ENCODE data around the gene TRPM3.

Gene TRPM3

GRCh38 chr9:71058660-71059059 lies 62.8 kb downstream of the TRPM3 start:
- Histone ChIP-seq H3K9me3 (no peaks in the 10 kb centered on the region), H3K36me3 (no peaks in the 10 kb centered on the region), H3K4me1 (no peaks in the 10 kb centered on the region), H3K4me3 (no peak overlapping the region), H3K27me3 (no peaks in the 10 kb centered on the region), H3K27ac (no peak overlapping the region), H3K4me2 (no peak overlapping the region), H4K20me1 (no peaks in the 10 kb centered on the region), H3K9ac (no peak overlapping the region)
- no peak for TF ChIP-seq Cebpa-rat (IDR thresholded peaks at IDR 0.05)

- H3K27ac ChIP-seq, result no peak overlapping the region
- no peak for TF ChIP-seq Cebpa-rat (IDR thresholded peaks at IDR 0.05)
- no peaks in the 10 kb centered on the region for H4K20me1 ChIP-seq
- H3K4me1 ChIP-seq, result no peaks in the 10 kb centered on the region
- H3K27me3 ChIP-seq, result no peaks in the 10 kb centered on the region
- no peaks in the 10 kb centered on the region for H3K9me3 ChIP-seq
- no peak overlapping the region for H3K9ac ChIP-seq
- H3K36me3 ChIP-seq, result no peaks in the 10 kb centered on the region
- H3K4me2 ChIP-seq, result no peak overlapping the region
- H3K4me3 ChIP-seq, result no peak overlapping the region
Observed at GRCh38 chr9:71052287-71052686, 69.1 kb downstream of the TRPM3 start.

GRCh38 chr9:71048280-71048679 lies 73.1 kb downstream of the TRPM3 start:
- Histone ChIP-seq H3K9me3 (no peaks in the 10 kb centered on the region), H3K36me3 (no peaks in the 10 kb centered on the region), H3K4me1 (no peaks in the 10 kb centered on the region), H3K27me3 (no peaks in the 10 kb centered on the region), H3K9ac (no peak overlapping the region), H3K27ac (no peak overlapping the region), H3K4me2 (no peak overlapping the region), H3K4me3 (no peak overlapping the region), H4K20me1 (no peaks in the 10 kb centered on the region)
- TF ChIP-seq Cebpa-rat (IDR thresholded peaks at IDR 0.05), result no peak

- no peaks in the 10 kb centered on the region for H4K20me1 ChIP-seq
- no peaks in the 10 kb centered on the region for H3K27me3 ChIP-seq
- H3K4me1 ChIP-seq, result no peaks in the 10 kb centered on the region
- TF ChIP-seq Cebpa-rat (IDR thresholded peaks at IDR 0.05), result no peak
- H3K4me3 ChIP-seq, result no peak overlapping the region
- H3K9me3 ChIP-seq, result no peaks in the 10 kb centered on the region
- no peak overlapping the region for H3K4me2 ChIP-seq
- no peaks in the 10 kb centered on the region for H3K36me3 ChIP-seq
- H3K27ac ChIP-seq, result no peak overlapping the region
- no peak overlapping the region for H3K9ac ChIP-seq
Observed at GRCh38 chr9:71042448-71042990, 78.9 kb downstream of the TRPM3 start.

- H4K20me1 ChIP-seq, result no peaks in the 10 kb centered on the region
- H3K27ac ChIP-seq, result no peak overlapping the region
- TF ChIP-seq Cebpa-rat (IDR thresholded peaks at IDR 0.05), result no peak
- H3K36me3 ChIP-seq, result no peaks in the 10 kb centered on the region
- no peaks in the 10 kb centered on the region for H3K4me1 ChIP-seq
- no peak overlapping the region for H3K4me2 ChIP-seq
- no peaks in the 10 kb centered on the region for H3K27me3 ChIP-seq
- no peak overlapping the region for H3K4me3 ChIP-seq
- H3K9ac ChIP-seq, result no peak overlapping the region
- no peaks in the 10 kb centered on the region for H3K9me3 ChIP-seq
Observed at GRCh38 chr9:71037521-71037920, 83.9 kb downstream of the TRPM3 start.

GRCh38 chr9:71036501-71036900 lies 84.9 kb downstream of the TRPM3 start:
- Histone ChIP-seq H3K9ac (no peak overlapping the region), H4K20me1 (no peaks in the 10 kb centered on the region), H3K27me3 (no peaks in the 10 kb centered on the region), H3K4me1 (no peaks in the 10 kb centered on the region), H3K27ac (no peak overlapping the region), H3K4me2 (no peak overlapping the region), H3K4me3 (no peak overlapping the region), H3K9me3 (no peaks in the 10 kb centered on the region), H3K36me3 (no peaks in the 10 kb centered on the region)
- no peak for TF ChIP-seq Cebpa-rat (IDR thresholded peaks at IDR 0.05)

GRCh38 chr9:71032779-71033178 lies 88.6 kb downstream of the TRPM3 start:
- H3K36me3 ChIP-seq, result no peaks in the 10 kb centered on the region
- no peak overlapping the region for H3K4me3 ChIP-seq
- no peaks in the 10 kb centered on the region for H3K9me3 ChIP-seq
- TF ChIP-seq Cebpa-rat (IDR thresholded peaks at IDR 0.05), result no peak
- no peaks in the 10 kb centered on the region for H3K4me1 ChIP-seq
- H3K27ac ChIP-seq, result no peak overlapping the region
- no peak overlapping the region for H3K4me2 ChIP-seq
- H3K9ac ChIP-seq, result no peak overlapping the region
- no peaks in the 10 kb centered on the region for H3K27me3 ChIP-seq
- H4K20me1 ChIP-seq, result no peaks in the 10 kb centered on the region

GRCh38 chr9:71025728-71026127 lies 95.7 kb downstream of the TRPM3 start:
- Histone ChIP-seq H3K4me1 (no peaks in the 10 kb centered on the region), H4K20me1 (no peaks in the 10 kb centered on the region), H3K9ac (no peak overlapping the region), H3K4me3 (no peak overlapping the region), H3K27me3 (no peaks in the 10 kb centered on the region), H3K27ac (no peak overlapping the region), H3K36me3 (no peaks in the 10 kb centered on the region), H3K9me3 (no peaks in the 10 kb centered on the region), H3K4me2 (no peak overlapping the region)
- TF ChIP-seq Cebpa-rat (IDR thresholded peaks at IDR 0.05), result no peak

- H3K4me3 ChIP-seq, result no peak overlapping the region
- H4K20me1 ChIP-seq, result no peaks in the 10 kb centered on the region
- no peaks in the 10 kb centered on the region for H3K27me3 ChIP-seq
- H3K27ac ChIP-seq, result no peak overlapping the region
- no peak overlapping the region for H3K9ac ChIP-seq
- no peak overlapping the region for H3K4me2 ChIP-seq
- H3K9me3 ChIP-seq, result no peaks in the 10 kb centered on the region
- no peaks in the 10 kb centered on the region for H3K4me1 ChIP-seq
- no peak for TF ChIP-seq Cebpa-rat (IDR thresholded peaks at IDR 0.05)
- H3K36me3 ChIP-seq, result no peaks in the 10 kb centered on the region
Observed at GRCh38 chr9:71025201-71025600, 96.2 kb downstream of the TRPM3 start.

GRCh38 chr9:71010258-71010657 lies 111.2 kb downstream of the TRPM3 start:
- no peaks in the 10 kb centered on the region for H4K20me1 ChIP-seq
- H3K27ac ChIP-seq, result no peak overlapping the region
- no peak for TF ChIP-seq Cebpa-rat (IDR thresholded peaks at IDR 0.05)
- no peaks in the 10 kb centered on the region for H3K27me3 ChIP-seq
- peaks cover 4% of the 10 kb centered on the region for H3K9me3 ChIP-seq
- no peaks in the 10 kb centered on the region for H3K36me3 ChIP-seq
- H3K4me3 ChIP-seq, result no peak overlapping the region
- no peak overlapping the region for H3K4me2 ChIP-seq
- no peaks in the 10 kb centered on the region for H3K4me1 ChIP-seq
- H3K9ac ChIP-seq, result no peak overlapping the region

GRCh38 chr9:71005456-71005855 lies 116.0 kb downstream of the TRPM3 start:
- Histone ChIP-seq H3K36me3 (no peaks in the 10 kb centered on the region), H3K9ac (no peak overlapping the region), H3K4me2 (no peak overlapping the region), H3K27me3 (no peaks in the 10 kb centered on the region), H3K4me3 (no peak overlapping the region), H3K4me1 (no peaks in the 10 kb centered on the region), H3K9me3 (peaks cover 17% of the 10 kb centered on the region), H3K27ac (no peak overlapping the region), H4K20me1 (no peaks in the 10 kb centered on the region)
- no peak for TF ChIP-seq Cebpa-rat (IDR thresholded peaks at IDR 0.05)
